ENCODE data around the gene NELFA. TPM values are rescaled to one million over a fixed set of nuclear protein-coding genes. Genes with fewer than 3 reads are reported as not detected.
A peak's percentile ranks its signal among the peaks of the same experiment; 100 is the strongest.

The NELFA gene
- total RNA-seq, 6 experiments from 2014 or later: 6.6 to 14.7 (median 8.7) TPM

DNA sequence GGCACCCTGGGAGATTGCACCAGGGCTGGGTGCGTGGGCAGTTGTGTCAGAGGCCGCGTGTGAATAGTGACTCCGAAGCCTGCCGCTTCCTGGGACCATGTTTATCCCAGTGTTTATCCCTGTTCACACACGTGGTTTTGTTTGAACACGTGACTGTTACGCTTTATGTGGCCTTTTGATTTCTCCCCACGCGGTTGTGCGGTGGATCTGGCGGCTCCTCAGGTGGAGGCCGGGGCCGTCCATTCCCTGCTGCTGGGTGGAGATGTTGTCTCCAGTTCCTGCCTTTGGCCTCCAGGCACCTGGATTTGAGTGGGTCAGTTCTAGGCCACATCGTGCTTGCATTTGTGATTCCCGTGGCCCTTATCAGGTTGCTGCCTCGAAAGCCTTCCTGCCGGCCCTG is 35.1 kb downstream of the NELFA start:
- TF ChIP-seq CTCF (IDR thresholded peaks at IDR 0.05): no peak
- TF ChIP-seq POLR2A (IDR thresholded peaks at IDR 0.05): no peak
- intact Hi-C loops (cut with DNase I): no loop called here
- H3K27me3 ChIP-seq: no peaks in the 10 kb centered on the region
- WGBS (ENCODE audit: insufficient coverage, low coverage, low lambda C conversion rate, missing lambda C conversion rate): 93% methylated on average over 6 of the region's 18 CpGs
- H3K4me1 ChIP-seq: no peaks in the 10 kb centered on the region
- ATAC-seq (no peak), DNase-seq (peak in 2 of 3 donors; percentile 17 to 21)
- H3K27ac ChIP-seq: no peak overlapping the region
- no peaks in the 10 kb centered on the region for H3K9me3 ChIP-seq
- H3K36me3 ChIP-seq: peaks cover 0 to 10% (median 4%) of the 10 kb centered on the region in 4 donors
- no peak overlapping the region for H3K4me3 ChIP-seq

DNA sequence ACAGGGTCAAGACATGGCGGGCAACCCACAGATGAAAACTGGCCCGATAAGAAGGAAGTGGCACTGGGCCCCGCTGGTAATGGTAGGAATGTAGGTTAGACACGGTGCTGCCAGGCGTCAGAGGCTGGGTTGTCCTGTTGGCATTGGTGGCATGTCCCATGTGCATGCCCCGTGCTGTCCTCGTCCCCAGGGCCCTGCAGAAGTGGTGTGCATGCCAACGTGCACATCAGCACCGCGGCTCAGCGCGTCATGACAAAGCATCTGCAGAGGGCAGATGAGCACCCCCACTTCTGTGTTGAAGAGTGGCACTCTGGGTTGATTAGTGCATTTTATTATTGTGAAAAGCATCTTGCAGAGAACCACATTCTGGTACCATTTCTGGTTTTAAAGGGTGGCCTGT is 35.6 kb downstream of the NELFA start:
- Histone ChIP-seq H3K27ac (no peak overlapping the region), H3K4me3 (no peak overlapping the region), H3K27me3 (no peaks in the 10 kb centered on the region), H3K4me1 (no peaks in the 10 kb centered on the region), H3K36me3 (peaks cover 0 to 7% (median 3%) of the 10 kb centered on the region in 4 donors), H3K9me3 (no peaks in the 10 kb centered on the region)
- WGBS (ENCODE audit: insufficient coverage, low coverage, low lambda C conversion rate, missing lambda C conversion rate): 90% methylated on average over 3 of the region's 12 CpGs
- no peak for TF ChIP-seq POLR2A (IDR thresholded peaks at IDR 0.05)
- no peak for TF ChIP-seq CTCF (IDR thresholded peaks at IDR 0.05)
- intact Hi-C loops (cut with DNase I): no loop called here
- ATAC-seq (no peak), DNase-seq (peak in 2 of 3 donors; percentile 29 to 34)

DNA sequence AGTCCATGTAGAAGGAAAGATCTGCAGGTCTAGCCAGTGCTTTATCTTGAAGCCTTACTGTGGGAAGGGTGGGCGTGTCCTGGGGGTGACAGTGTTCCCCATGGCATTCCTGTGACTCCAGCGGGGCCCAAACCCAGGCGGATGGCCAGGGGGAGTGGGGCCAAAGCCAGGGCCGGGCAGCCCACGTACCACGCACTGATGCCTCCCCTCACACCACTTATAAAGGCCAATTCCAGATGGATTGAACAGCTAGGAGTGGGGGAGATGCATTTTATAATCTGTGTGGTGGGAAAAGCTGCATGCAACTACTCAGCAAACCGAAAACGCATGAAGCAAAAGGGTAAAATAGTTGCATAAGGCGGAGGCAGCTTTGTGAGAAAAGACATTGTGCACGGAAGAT is 36.4 kb downstream of the NELFA start:
- Histone ChIP-seq H3K27ac (no peak overlapping the region), H3K4me1 (no peaks in the 10 kb centered on the region), H3K36me3 (peaks cover 0 to 7% (median 3%) of the 10 kb centered on the region in 4 donors), H3K4me3 (no peak overlapping the region), H3K27me3 (no peaks in the 10 kb centered on the region), H3K9me3 (no peaks in the 10 kb centered on the region)
- TF ChIP-seq POLR2A (IDR thresholded peaks at IDR 0.05): no peak
- ATAC-seq: no peak
- DNase-seq: peak in 1 of 3 donors; percentile 25
- WGBS (ENCODE audit: insufficient coverage, low coverage, low lambda C conversion rate, missing lambda C conversion rate): 97% methylated on average over 4 of the region's 10 CpGs
- intact Hi-C loops (cut with DNase I): no loop called here

GRCh38 chr4:1971456-1972200 is 37.1 kb downstream of the NELFA start:
- Histone ChIP-seq H3K36me3 (peaks cover 0 to 6% (median 1%) of the 10 kb centered on the region in 4 donors), H3K27ac (no peak overlapping the region), H3K27me3 (no peaks in the 10 kb centered on the region), H3K4me3 (no peak overlapping the region), H3K4me1 (peaks cover 0 to 4% (median 0%) of the 10 kb centered on the region in 4 donors), H3K9me3 (no peaks in the 10 kb centered on the region)
- intact Hi-C loops (cut with DNase I): no loop called here
- ATAC-seq: no peak
- peak in 1 of 3 donors; percentile 37 for DNase-seq
- WGBS (ENCODE audit: insufficient coverage, low coverage, low lambda C conversion rate, missing lambda C conversion rate): 94% methylated on average over 9 of the region's 16 CpGs
- no peak for TF ChIP-seq CTCF (IDR thresholded peaks at IDR 0.05)
- no peak for TF ChIP-seq POLR2A (IDR thresholded peaks at IDR 0.05)

DNA sequence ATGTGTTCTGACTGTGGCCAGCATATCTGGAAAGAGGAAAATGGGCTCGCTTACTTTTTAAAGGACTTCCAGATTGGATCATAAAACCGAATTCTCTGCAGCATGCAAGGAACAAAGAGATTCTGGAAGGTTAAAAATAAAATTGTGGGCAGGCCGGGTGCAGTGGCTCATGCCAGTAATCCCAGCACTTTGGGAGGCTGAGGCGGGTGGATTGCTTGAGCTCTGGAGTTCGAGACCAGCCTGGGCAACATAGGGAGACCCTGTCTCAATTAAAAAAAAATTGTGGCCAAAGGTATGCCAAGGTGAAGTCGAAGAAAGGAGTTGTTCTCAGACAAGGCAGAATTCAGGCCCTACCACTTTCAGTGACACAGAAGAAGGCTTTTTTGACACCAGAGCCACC is 37.8 kb downstream of the NELFA start:
- no peaks in the 10 kb centered on the region for H3K9me3 ChIP-seq
- no peak overlapping the region for H3K27ac ChIP-seq
- ATAC-seq (no peak), DNase-seq (no peak)
- intact Hi-C loops (cut with DNase I): no loop called here
- no peaks in the 10 kb centered on the region for H3K36me3 ChIP-seq
- no peaks in the 10 kb centered on the region for H3K27me3 ChIP-seq
- no peak overlapping the region for H3K4me3 ChIP-seq
- 91% methylated on average over 5 of the region's 6 CpGs for WGBS (ENCODE audit: insufficient coverage, low coverage, low lambda C conversion rate, missing lambda C conversion rate)
- TF ChIP-seq POLR2A (IDR thresholded peaks at IDR 0.05): no peak
- no peak for TF ChIP-seq CTCF (IDR thresholded peaks at IDR 0.05)
- peaks cover 0 to 7% (median 0%) of the 10 kb centered on the region in 4 donors for H3K4me1 ChIP-seq

Data from right lobe of liver (tissue), 6 donors.